Renal cortical epithelial cell (primary cell): ENCODE data around the gene SMARCD3. TPM values are rescaled to one million over a fixed set of nuclear protein-coding genes. Genes with fewer than 3 reads are reported as not detected.

Experiments
- DNase-seq: peaks from one replicate; pipeline ENCODE4 v3.0.0-alpha.2; 2011; ENCODE audit warnings: low read depth
- total RNA-seq: library from RNA; depleted of rRNA; stranded (reverse); fragments of >200 nt; gene quantifications from 2 replicates; pipeline ENCODE4 v1.2.3, GENCODE V29; 2014

SMARCD3 gene
- total RNA-seq, 1 donor from 2014 or later = 15.0 TPM

GRCh38 chr7:151249034-151249731 is 689 bp upstream of the SMARCD3 start:
- DNase-seq = no peak

- DNase-seq = no peak
These were observed 716 bp downstream of the SMARCD3 start for GRCh38 chr7:151247611-151248345.

- DNase-seq = no peak
These were observed 1.5 kb downstream of the SMARCD3 start for GRCh38 chr7:151246851-151247580.

GRCh38 chr7:151246102-151246850 is 2.2 kb downstream of the SMARCD3 start:
- DNase-seq = no peak

- DNase-seq = no peak
These were observed 3.0 kb downstream of the SMARCD3 start for GRCh38 chr7:151245360-151246101.

GRCh38 chr7:151244841-151245346 is 3.6 kb downstream of the SMARCD3 start:
- DNase-seq = no peak

GRCh38 chr7:151244196-151244840 is 4.2 kb downstream of the SMARCD3 start:
- peak; percentile 29 for DNase-seq

- no peak for DNase-seq
These were observed 4.9 kb downstream of the SMARCD3 start for GRCh38 chr7:151243408-151244195.

- no peak for DNase-seq
These were observed 5.5 kb downstream of the SMARCD3 start for GRCh38 chr7:151243045-151243349.

GRCh38 chr7:151242159-151243044 is 6.1 kb downstream of the SMARCD3 start:
- DNase-seq = no peak

- DNase-seq = no peak
These were observed 6.8 kb downstream of the SMARCD3 start for GRCh38 chr7:151241755-151242096.

GRCh38 chr7:151240942-151241754 is 7.3 kb downstream of the SMARCD3 start:
- DNase-seq = no peak

GRCh38 chr7:151240536-151240935 is 8.0 kb downstream of the SMARCD3 start:
- no peak for DNase-seq

- no peak for DNase-seq
These were observed 8.5 kb downstream of the SMARCD3 start for GRCh38 chr7:151239837-151240459.

GRCh38 chr7:151238924-151239836 is 9.3 kb downstream of the SMARCD3 start:
- no peak for DNase-seq

GRCh38 chr7:151238190-151238810 is 10.2 kb downstream of the SMARCD3 start:
- no peak for DNase-seq
